GM19099 (cell line): Measurements from ENCODE around the gene MAP1LC3B2.
A peak's percentile ranks its signal among the peaks of the same experiment; 100 is the strongest.

Experiments used
- POLR2A ChIP-seq: IDR thresholded peaks from 3 replicates; pipeline ENCODE4 v1.6.1; 2011; ENCODE audit warnings: low read depth; ENCODE audit not compliant: insufficient read length; ENCODE audit errors: extremely low read depth

Gene MAP1LC3B2

GRCh38 chr12:116545144-116545543 is 14.0 kb upstream of the MAP1LC3B2 start:
- TF ChIP-seq POLR2A, result no peak

- TF ChIP-seq POLR2A, result no peak
Measured at GRCh38 chr12:116545936-116546335, 13.2 kb upstream of the MAP1LC3B2 start.

GRCh38 chr12:116547955-116548501 is 11.2 kb upstream of the MAP1LC3B2 start:
- peak; percentile 44 for TF ChIP-seq POLR2A

DNA sequence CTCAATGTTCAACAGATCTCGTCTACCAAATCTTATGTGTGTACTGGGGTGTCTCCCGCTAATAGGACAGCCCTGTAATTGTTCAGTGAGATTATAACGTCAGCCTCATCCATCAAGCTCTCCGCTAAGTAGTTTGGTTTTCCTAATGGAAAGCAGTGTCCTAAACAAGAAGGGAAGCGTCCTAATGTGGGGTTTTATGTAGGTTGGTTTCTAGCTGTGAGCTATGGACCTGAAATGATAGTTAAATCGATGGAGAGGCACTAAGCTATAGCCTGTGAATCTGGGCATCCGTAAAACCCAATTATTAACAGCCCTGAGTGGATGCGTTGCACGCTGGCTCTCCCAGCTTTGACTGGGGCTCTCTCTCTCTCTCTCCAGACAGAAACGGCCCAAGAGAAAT is 9.2 kb upstream of the MAP1LC3B2 start:
- no peak for TF ChIP-seq POLR2A

DNA sequence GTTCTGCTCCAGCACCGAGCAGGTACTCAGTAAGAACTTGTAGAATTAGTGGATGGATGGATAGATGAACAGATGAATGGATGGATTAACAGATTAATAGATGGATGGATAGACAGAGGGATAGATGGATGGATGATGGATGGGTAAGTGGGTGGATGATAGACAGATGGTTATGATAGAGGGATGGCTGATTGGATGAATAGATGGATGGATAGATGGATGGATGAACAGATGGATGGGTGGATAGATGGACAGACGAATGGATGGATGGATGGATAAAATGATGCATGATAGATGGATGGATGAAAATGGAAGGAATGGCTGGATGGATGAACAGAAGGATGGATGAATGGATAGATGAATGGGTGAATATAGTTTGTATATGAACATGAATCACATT is 8.0 kb upstream of the MAP1LC3B2 start:
- no peak for TF ChIP-seq POLR2A

- no peak for TF ChIP-seq POLR2A
Measured at GRCh38 chr12:116551619-116551951, 7.6 kb upstream of the MAP1LC3B2 start.

DNA sequence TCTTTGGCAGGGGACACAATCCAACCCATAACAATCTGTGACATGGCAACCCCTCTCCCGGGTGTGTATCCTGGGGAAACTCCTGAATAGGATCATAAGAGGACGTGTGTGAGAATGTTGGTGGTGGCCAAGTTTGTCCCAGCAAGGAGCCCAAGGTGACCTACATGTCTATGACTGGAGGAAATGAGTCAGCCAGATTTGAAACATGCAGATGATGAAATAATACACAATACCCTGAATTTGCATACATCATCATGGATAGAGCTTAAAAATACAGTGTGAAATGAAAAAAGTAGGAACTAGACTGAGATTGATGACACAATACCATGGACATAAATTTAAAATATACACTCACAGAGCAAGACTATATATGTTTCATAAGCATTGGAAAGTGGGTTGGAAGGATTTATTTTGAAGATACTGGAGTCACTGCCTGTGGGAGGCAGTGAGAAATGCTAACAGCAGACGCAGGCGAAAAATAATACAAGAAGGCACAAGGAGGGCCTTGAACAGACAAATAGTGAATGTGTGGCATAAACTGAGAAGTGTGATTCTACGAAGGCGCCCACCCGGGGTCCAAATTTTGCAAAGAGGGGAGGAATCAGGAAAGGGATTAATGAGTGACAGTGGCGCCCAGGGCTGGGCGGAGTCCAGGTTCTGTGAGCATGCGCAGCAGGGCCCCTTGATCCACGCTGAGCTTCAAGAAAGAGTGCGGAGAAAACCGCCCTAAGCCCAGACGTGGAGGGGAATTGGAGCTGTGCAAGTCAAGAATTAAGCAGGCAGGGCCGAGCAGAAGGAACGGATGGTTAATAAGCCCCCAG is 7.0 kb upstream of the MAP1LC3B2 start:
- no peak for TF ChIP-seq POLR2A

DNA sequence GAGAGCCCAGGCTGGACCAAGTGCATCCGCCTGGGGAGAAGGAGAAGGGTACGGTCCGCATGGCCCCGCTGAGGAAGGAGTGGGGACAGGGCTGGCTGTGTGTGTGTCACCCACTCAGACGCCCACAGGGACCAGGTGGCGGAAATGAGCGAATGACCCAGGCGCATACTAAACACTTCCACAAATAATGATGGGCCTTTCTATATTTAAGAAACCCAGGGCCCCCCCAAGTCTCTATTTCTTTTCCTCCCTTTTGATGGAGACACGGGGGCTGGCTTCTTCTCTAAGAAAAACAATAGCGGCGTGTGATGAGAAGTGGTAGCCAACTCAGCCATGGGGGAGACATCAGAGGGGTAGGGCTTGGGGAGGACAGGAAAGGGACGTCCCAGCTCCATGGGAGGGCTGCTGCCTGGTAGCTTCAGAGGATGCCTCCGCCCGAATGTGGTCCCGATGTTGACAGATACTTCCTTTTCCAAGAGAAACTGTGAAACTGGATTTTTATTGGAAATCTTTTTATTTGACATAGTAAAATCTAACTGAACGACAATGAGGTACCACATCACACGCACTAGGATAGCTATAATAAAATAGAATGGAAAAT is 6.3 kb upstream of the MAP1LC3B2 start:
- no peak for TF ChIP-seq POLR2A

- no peak for TF ChIP-seq POLR2A
Measured at GRCh38 chr12:116556356-116556952, 2.7 kb upstream of the MAP1LC3B2 start.

DNA sequence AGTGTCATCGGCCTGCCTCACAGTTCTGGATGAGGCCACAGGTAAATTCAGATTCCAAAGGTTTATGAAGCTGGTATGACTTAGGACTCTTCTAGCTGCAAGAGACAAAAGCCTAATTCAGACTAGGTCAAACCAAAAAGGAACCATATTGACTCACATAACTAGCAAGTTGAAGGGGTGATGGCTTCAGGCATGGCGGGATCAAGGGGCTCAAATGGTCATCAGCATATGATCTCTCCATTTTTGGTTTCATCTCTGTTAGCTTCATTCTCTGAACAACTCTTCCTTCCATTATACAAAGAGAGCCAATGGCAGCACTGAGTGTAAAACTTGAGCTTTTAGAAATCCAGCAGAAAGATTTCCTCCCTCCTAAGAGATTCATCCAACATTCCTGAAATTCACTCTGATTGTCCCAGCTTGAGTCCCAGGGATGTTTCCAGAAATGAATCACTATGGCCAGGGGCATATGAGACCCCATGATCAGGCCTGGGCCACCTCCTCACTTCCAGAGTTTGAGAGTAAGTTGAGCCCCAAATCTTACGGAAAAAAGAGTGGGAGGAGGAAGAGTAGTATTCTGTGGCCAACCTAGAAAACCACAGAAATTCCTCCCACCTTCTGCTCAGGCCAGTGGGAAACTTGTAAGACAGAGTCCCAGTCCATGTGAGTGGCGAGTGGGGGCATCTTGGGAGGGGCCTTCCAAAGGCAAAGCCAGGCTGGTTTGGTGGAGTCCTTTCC is 2.0 kb upstream of the MAP1LC3B2 start:
- no peak for TF ChIP-seq POLR2A

DNA sequence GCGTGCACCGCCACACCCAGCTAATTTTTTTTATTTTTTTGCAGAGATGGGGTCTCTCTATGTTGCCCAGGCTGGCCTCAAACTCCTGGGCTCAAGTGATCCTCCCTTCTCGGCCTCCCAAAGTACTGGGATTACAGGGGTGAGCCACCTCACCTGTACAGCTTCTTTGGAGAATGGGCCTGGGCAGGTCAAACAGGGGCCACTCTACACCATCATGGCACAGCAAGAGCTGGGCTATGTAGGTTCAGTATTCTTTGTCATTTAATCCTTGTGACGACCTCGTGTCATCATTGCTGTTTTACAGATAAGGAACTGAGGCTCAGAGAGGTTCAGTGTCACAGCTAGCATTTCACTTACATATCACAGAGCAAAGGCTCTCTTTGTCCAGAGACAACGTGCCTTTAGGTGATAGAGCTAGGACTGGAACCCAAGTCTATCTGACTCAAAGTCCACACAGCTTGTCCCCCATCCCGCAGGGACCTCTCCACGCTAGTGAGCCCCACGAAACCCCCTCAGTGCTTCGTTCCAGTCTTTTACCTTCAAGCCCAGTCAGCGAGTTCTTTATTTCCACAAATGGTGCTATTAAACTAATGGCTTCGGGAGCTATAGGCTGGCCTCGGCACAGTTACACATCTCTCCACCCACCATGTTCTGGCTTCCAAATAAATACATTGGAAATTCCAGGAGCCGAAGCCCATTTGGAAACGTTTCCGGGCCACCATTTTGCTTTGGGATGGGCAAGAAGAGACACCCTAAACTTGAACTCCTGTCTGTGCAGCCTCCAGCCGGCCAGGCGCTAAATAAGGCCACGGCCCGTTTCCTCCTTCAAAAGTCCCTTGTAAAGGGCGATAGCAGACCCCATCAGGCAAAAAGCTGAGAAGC is 660 bp upstream of the MAP1LC3B2 start:
- no peak for TF ChIP-seq POLR2A

GRCh38 chr12:116561181-116561821 is 2.1 kb downstream of the MAP1LC3B2 start:
- no peak for TF ChIP-seq POLR2A

- TF ChIP-seq POLR2A, result no peak
Measured at GRCh38 chr12:116562090-116562489, 2.9 kb downstream of the MAP1LC3B2 start.

DNA sequence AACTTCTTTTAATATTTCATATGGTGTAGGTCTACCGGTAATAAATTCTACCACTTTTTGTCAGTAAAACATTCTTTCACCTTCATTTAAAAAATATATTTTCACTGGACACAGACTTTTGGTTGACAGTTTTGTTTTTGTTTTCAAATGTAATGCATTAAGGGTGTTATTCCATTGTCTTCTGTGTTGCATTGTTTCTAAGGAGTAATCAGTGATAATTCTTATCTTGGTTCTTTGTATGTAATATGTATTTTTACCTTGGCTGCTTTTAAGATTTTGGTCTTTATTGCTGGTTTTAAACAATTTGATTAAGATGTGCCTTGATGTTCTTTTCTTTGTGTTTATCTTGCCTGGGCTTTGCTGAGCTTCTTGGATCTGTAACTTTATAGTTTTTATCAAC is 4.1 kb downstream of the MAP1LC3B2 start:
- no peak for TF ChIP-seq POLR2A
